ENCODE measurements around the gene SNX21.
"Not testable (repeated sequence)": the region's sequence is repeated elsewhere in the genome, so short reads cannot be mapped to it uniquely, and the experiment has no call there.

SNX21 gene

GRCh38 chr20:45851501-45851900, 17.9 kb downstream of the SNX21 start:
- DNase-seq: no peak

GRCh38 chr20:45852326-45852725, 18.7 kb downstream of the SNX21 start:
- no peak for DNase-seq

GRCh38 chr20:45853484-45853883, 19.9 kb downstream of the SNX21 start:
- no peak for DNase-seq

- DNase-seq: peak; percentile 100
Measured at GRCh38 chr20:45857114-45857881, 23.7 kb downstream of the SNX21 start, which contains the start of the genes ACOT8 and ZSWIM3. TSS of gene ACOT8 (minus strand) at chr20:45857392. CDS start at chr20:45857315, 77 bp downstream. TSS of gene ZSWIM3 (plus strand) at chr20:45857614. CDS start at chr20:45857826, 212 bp downstream.

GRCh38 chr20:45857882-45858216, 24.2 kb downstream of the SNX21 start:
- DNase-seq: no peak

- DNase-seq: no peak
Measured at GRCh38 chr20:45859916-45860315, 26.3 kb downstream of the SNX21 start.

- DNase-seq: no peak
Measured at GRCh38 chr20:45860560-45861220, 27.1 kb downstream of the SNX21 start.

- no peak for DNase-seq
Measured at GRCh38 chr20:45861221-45862075, 27.8 kb downstream of the SNX21 start.

- DNase-seq: no peak
Measured at GRCh38 chr20:45863543-45864470, 30.2 kb downstream of the SNX21 start.

- DNase-seq: no peak
Measured at GRCh38 chr20:45866454-45866853, 32.9 kb downstream of the SNX21 start.

- no peak for DNase-seq
Measured at GRCh38 chr20:45867136-45867818, 33.7 kb downstream of the SNX21 start.

GRCh38 chr20:45867819-45868176, 34.2 kb downstream of the SNX21 start:
- no peak for DNase-seq

GRCh38 chr20:45872626-45873025, 39.0 kb downstream of the SNX21 start:
- no peak for DNase-seq

GRCh38 chr20:45873409-45874103, 40.0 kb downstream of the SNX21 start:
- no peak for DNase-seq

GRCh38 chr20:45874104-45874481, 40.5 kb downstream of the SNX21 start:
- not testable (repeated sequence) for DNase-seq

- DNase-seq: no peak
Measured at GRCh38 chr20:45874576-45874975, 41.0 kb downstream of the SNX21 start.

- DNase-seq: no peak
Measured at GRCh38 chr20:45878076-45878761, 44.6 kb downstream of the SNX21 start.

- DNase-seq: peak; percentile 100
Measured at GRCh38 chr20:45880988-45881788, 47.6 kb downstream of the SNX21 start, which contains the start of gene ZSWIM1. TSS of gene ZSWIM1 (plus strand) at chr20:45881227. CDS start at chr20:45882593, 1,366 bp downstream.

- DNase-seq: no peak
Measured at GRCh38 chr20:45882469-45883099, 49.0 kb downstream of the SNX21 start.
